Thyroid gland (tissue), 4 donors: ENCODE measurements around the gene CENPV.

ENCODE experiments used
- CTCF ChIP-seq, 6 experiments: fragments of 200-600 bp in 3 of 6; fragments of 450-650 bp in 3 of 6; sonication (generic) in 3 of 6; IDR thresholded peaks; one replicate each; pipeline ENCODE4 v1.5.1; 2016 to 2019; ENCODE audit warnings: antibody characterized with exemption in 6 of 6, mild to moderate bottlenecking in 2 of 6, inconsistent platforms in 1 of 6, moderate library complexity in 1 of 6
- POLR2A ChIP-seq, 2 donors: fragments of 450-650 bp; IDR thresholded peaks; one replicate each; pipeline ENCODE4 v1.6.1; 2017; ENCODE audit warnings: antibody characterized with exemption in 2 of 2, mild to moderate bottlenecking in 2 of 2, moderate library complexity in 1 of 2

DNA sequence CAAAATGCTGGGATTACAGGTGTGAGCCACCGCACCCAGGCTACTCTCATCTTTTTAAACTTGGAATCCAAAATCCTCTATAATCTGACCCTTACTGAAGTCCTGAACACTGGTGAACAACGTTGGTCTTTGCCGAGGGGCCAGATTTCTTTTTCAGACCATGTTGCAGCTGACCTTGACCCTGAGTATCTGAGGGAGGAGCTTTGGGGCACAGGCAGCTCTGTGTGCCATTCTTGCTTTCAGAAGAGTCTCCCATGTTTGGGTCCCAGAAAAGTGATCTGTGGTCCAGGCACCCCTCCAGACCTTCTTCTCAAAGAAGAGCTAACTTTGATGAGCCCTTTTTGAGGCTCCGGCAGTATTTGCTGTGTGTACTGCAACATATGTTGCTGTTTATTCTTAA is 50.4 kb downstream of the CENPV start:
- TF ChIP-seq CTCF (IDR thresholded peaks at IDR 0.05) (no peak), POLR2A (IDR thresholded peaks at IDR 0.05) (no peak)
